Spleen (tissue), 11 donors: ENCODE measurements around the gene GALNTL6. TPM values are rescaled to one million over a fixed set of nuclear protein-coding genes. Genes with fewer than 3 reads are reported as not detected.

Source experiments
- DNase-seq: peaks from one replicate; pipeline ENCODE4 v3.0.0-alpha.2; 2020
- H3K27ac ChIP-seq, 8 donors: fragments of 200-600 bp; sonication (generic) in 7 of 8; 1 replicate in 4 of 8; 2 replicates in 4 of 8; pipeline versions ENCODE4 v1.5.0 to v1.8.0; 2016 to 2021; ENCODE audit warnings: inconsistent platforms in 4 of 8, mild to moderate bottlenecking in 4 of 8, moderate library complexity in 1 of 8
- H3K27me3 ChIP-seq, 7 donors: fragments of 200-600 bp; sonication (generic) in 6 of 7; replicated peaks in 1 of 7; 1 replicate in 4 of 7; 2 replicates in 3 of 7; pipeline versions ENCODE4 v1.5.0 to v1.8.0; 2016 to 2021; ENCODE audit warnings: inconsistent platforms in 3 of 7, mild to moderate bottlenecking in 1 of 7
- H3K36me3 ChIP-seq, 6 donors: fragments of 200-600 bp; sonication (generic) in 5 of 6; 1 replicate in 4 of 6; 2 replicates in 2 of 6; pipeline versions ENCODE4 v1.5.0 to v1.8.0; 2016 to 2021; ENCODE audit warnings: inconsistent platforms in 2 of 6
- H3K4me1 ChIP-seq, 6 donors: fragments of 200-600 bp; sonication (generic) in 5 of 6; 1 replicate in 3 of 6; 2 replicates in 3 of 6; pipeline versions ENCODE4 v1.5.0 to v1.8.0; 2016 to 2021; ENCODE audit warnings: inconsistent platforms in 3 of 6
- H3K4me3 ChIP-seq, 8 donors: fragments of 200-600 bp; sonication (generic) in 7 of 8; 1 replicate in 4 of 8; 2 replicates in 4 of 8; pipeline versions ENCODE4 v1.5.0 to v1.8.0; 2016 to 2021; ENCODE audit warnings: inconsistent platforms in 4 of 8, mild to moderate bottlenecking in 4 of 8, moderate library complexity in 2 of 8
- H3K9me3 ChIP-seq, 8 donors: fragments of 200-600 bp; sonication (generic) in 7 of 8; 1 replicate in 4 of 8; 2 replicates in 4 of 8; pipeline versions ENCODE4 v1.5.0 to v1.8.0; 2016 to 2021; ENCODE audit warnings: inconsistent platforms in 4 of 8
- POLR2A ChIP-seq, 3 donors: fragments of 450-650 bp; IDR thresholded peaks; one replicate each; pipeline ENCODE4 v1.5.1; 2017; ENCODE audit warnings: antibody characterized with exemption in 3 of 3, mild to moderate bottlenecking in 1 of 3
- POLR2AphosphoS5 ChIP-seq, 3 donors: sonication (generic); formaldehyde crosslinking; IDR thresholded peaks; one replicate each; pipeline ENCODE4 v1.5.1; 2017; ENCODE audit warnings: antibody characterized with exemption in 3 of 3
- WGBS, 5 donors: extraction: QIAGEN DNeasy Blood & Tissue Kit in 3 of 5; methylation state at CpG; one replicate each; pipeline versions ENCODE4 v1.1.5 to v1.1.7; 2013 to 2018; 5-methylcytosine and 5-hydroxymethylcytosine counted together
- intact Hi-C: fragments of 100-400 bp; cut with DNase I; formaldehyde crosslinking; loops from one replicate; pipeline ENCODE4 v1.15.0; 2023; ENCODE audit warnings: low total_unique reads
- polyA plus RNA-seq, 3 donors: library from polyadenylated mRNA; stranded (reverse); fragments of 200-250 nt; gene quantifications; one replicate each; pipeline ENCODE4 v1.2.1, GENCODE V29; 2013
- total RNA-seq, 7 donors: library from RNA; depleted of rRNA in 3 of 7; stranded (reverse); fragments of >200 nt in 3 of 7; fragmentation: NEBNext Ultra II Directional in 4 of 7; extraction: Animal tissue kit (Norgen Biotek cat#: 25700) in 4 of 7; gene quantifications; one replicate each; pipeline versions ENCODE4 v1.1.0 to v1.2.1, GENCODE V29; 2016 to 2021
- TF ChIP-seq, protein P1 (sequence below), 11 experiments: fragments of 200-600 bp in 7 of 11; fragments of 450-650 bp in 4 of 11; sonication (generic) in 4 of 11; IDR thresholded peaks in 8 of 11; conservative IDR thresholded peaks in 3 of 11; 1 replicate in 7 of 11; 2 replicates in 4 of 11; pipeline versions ENCODE4 v1.4.0 to v1.8.0; 2016 to 2021; ENCODE audit warnings: antibody characterized with exemption in 11 of 11, inconsistent platforms in 4 of 11, mild to moderate bottlenecking in 1 of 11
- donor health status: healthy with polysubstance abuse.
- donor health status: DM: no; HTN: no; CAD: no; lungs with moderate emphysema.
- donor health status: DM: no; HTN: no; CAD: no.
- donor health status: Bipolar disorder and iron deficiency.
- donor health status: healthy.
- donor health status: DM: no; HTN: no; CAD: no.
- donor health status: DM: yes; HTN: yes; CAD: no.

The GALNTL6 gene
- total and polyA plus RNA-seq, 10 donors = 3.2 to 12.5 (median 7.1) TPM

DNA sequence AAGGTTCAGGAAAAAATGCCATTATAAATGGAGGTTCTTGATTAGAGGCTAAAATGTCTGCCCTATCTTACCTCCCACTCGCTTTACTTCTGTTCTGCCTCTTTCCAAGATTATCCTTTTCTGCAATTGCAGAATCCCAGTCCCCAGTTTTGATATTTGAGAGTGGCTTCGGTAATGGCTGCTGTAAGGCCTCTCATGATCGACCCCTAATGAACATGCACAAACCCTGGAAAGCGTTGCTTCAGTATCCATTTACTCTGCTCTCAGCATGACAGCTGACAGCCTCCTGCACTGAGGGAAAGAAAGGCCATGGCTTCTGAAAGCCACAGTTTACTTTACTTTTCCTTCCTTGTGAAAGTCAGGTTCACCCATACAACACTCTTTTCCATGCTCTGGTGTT lies 1030.0 kb downstream of the GALNTL6 start:
- H3K36me3 ChIP-seq = no peaks in the 10 kb centered on the region
- 50 to 83% (median 62%) methylated on average over 4 of the region's 4 CpGs for WGBS, 5 donors
- H3K27ac ChIP-seq = no peak overlapping the region
- no peaks in the 10 kb centered on the region for H3K9me3 ChIP-seq
- no peak overlapping the region for H3K4me3 ChIP-seq
- H3K27me3 ChIP-seq = no peaks in the 10 kb centered on the region
- no peaks in the 10 kb centered on the region for H3K4me1 ChIP-seq
- TF ChIP-seq POLR2A (IDR thresholded peaks at IDR 0.05) (no peak), POLR2AphosphoS5 (IDR thresholded peaks at IDR 0.05) (no peak)
- TF ChIP-seq, protein P1, sequence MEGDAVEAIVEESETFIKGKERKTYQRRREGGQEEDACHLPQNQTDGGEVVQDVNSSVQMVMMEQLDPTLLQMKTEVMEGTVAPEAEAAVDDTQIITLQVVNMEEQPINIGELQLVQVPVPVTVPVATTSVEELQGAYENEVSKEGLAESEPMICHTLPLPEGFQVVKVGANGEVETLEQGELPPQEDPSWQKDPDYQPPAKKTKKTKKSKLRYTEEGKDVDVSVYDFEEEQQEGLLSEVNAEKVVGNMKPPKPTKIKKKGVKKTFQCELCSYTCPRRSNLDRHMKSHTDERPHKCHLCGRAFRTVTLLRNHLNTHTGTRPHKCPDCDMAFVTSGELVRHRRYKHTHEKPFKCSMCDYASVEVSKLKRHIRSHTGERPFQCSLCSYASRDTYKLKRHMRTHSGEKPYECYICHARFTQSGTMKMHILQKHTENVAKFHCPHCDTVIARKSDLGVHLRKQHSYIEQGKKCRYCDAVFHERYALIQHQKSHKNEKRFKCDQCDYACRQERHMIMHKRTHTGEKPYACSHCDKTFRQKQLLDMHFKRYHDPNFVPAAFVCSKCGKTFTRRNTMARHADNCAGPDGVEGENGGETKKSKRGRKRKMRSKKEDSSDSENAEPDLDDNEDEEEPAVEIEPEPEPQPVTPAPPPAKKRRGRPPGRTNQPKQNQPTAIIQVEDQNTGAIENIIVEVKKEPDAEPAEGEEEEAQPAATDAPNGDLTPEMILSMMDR (IDR thresholded peaks at IDR 0.05 in 8 of 11, conservative IDR thresholded peaks at IDR 0.05 in 3 of 11) = no peak
- intact Hi-C loops = no loop called here
- no peak for DNase-seq

DNA sequence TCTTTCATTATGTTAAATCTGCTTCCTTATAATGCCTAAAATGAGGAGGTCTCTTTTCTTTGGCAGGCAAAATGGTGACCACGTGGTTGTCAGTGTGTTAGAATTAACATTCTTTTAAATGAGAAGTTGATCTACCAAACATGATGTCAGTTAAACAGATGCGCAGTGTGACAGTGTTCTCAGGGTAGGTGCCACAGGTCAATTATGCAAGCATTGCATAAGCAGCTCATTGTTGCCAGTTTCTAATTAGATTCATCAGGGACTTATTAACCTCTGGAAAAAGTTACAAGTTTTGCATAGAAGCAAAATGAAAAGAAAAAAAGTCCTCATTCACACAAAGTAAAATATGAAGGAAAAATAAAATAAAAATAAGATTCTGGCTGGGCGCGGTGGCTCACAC lies 1031.4 kb downstream of the GALNTL6 start:
- no peak for DNase-seq
- Histone ChIP-seq H3K4me1 (no peaks in the 10 kb centered on the region), H3K9me3 (no peaks in the 10 kb centered on the region), H3K27ac (no peak overlapping the region), H3K36me3 (no peaks in the 10 kb centered on the region), H3K27me3 (no peaks in the 10 kb centered on the region), H3K4me3 (no peak overlapping the region)
- WGBS, 5 donors = 86 to 92% (median 89%) methylated on average over 4 of the region's 4 CpGs
- intact Hi-C loops = no loop called here
- TF ChIP-seq, protein P1 (IDR thresholded peaks at IDR 0.05 in 8 of 11, conservative IDR thresholded peaks at IDR 0.05 in 3 of 11) = no peak
- no peak for TF ChIP-seq POLR2AphosphoS5 (IDR thresholded peaks at IDR 0.05)
- no peak for TF ChIP-seq POLR2A (IDR thresholded peaks at IDR 0.05)

DNA sequence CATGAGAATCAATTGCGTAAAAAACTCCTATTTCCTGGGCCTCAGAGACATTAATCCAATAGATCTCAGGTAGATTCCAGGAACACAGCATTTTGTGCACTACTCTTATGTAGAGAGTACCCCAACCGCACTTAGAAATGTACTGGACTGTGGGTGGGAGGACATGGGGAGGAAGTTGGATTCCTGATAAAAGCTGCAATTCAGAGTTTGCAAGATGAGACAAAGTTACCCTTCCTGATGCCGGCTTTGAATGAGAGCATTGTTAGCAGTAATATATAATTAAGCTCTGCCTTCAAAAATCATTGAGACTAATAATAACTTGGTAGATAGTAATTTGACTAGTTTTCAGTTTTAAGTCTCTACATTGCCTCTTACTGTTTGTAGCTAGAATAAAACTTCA lies 1032.1 kb downstream of the GALNTL6 start:
- TF ChIP-seq, protein P1 (IDR thresholded peaks at IDR 0.05 in 8 of 11, conservative IDR thresholded peaks at IDR 0.05 in 3 of 11) = no peak
- TF ChIP-seq POLR2A (IDR thresholded peaks at IDR 0.05) (no peak), POLR2AphosphoS5 (IDR thresholded peaks at IDR 0.05) (no peak)
- intact Hi-C loops = no loop called here

DNA sequence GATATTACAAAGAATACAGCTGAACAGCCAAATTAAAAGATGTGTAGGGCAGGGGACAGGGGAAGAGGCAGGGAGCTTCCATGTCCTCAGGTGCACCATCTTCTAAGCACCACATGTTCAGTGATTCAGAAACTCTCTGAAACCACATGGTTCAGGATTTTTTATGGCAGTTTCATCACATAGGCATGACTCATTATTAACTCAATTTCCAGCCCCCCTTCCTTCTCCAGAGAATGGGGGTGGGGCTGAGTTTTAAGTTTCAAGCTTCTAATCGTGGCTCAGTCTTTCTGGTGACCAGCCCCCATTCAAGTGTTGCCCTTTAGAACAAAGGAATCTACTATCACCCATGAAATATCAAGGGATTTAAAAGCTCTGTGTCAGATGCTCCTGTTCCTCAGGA lies 1037.6 kb downstream of the GALNTL6 start:
- TF ChIP-seq, protein P1 (IDR thresholded peaks at IDR 0.05 in 8 of 11, conservative IDR thresholded peaks at IDR 0.05 in 3 of 11) = no peak
- no peak for TF ChIP-seq POLR2A (IDR thresholded peaks at IDR 0.05)
- no peak for TF ChIP-seq POLR2AphosphoS5 (IDR thresholded peaks at IDR 0.05)
- H3K4me3 ChIP-seq = no peak overlapping the region
- H3K9me3 ChIP-seq = no peaks in the 10 kb centered on the region
- H3K4me1 ChIP-seq = no peaks in the 10 kb centered on the region
- no peak for DNase-seq
- intact Hi-C loops = no loop called here
- H3K36me3 ChIP-seq = no peaks in the 10 kb centered on the region
- H3K27ac ChIP-seq = no peak overlapping the region
- H3K27me3 ChIP-seq = no peaks in the 10 kb centered on the region
- 32 to 71% (median 65%) methylated on average over 1 of the region's 1 CpG for WGBS, 5 donors

More for the DNA sequence above, 1032.1 kb downstream of the GALNTL6 start:
- no peak overlapping the region for H3K4me3 ChIP-seq
- DNase-seq = no peak
- no peaks in the 10 kb centered on the region for H3K4me1 ChIP-seq
- no peaks in the 10 kb centered on the region for H3K9me3 ChIP-seq
- H3K36me3 ChIP-seq = no peaks in the 10 kb centered on the region
- no peak overlapping the region for H3K27ac ChIP-seq
- 72 to 81% (median 78%) methylated on average over 3 of the region's 3 CpGs for WGBS, 5 donors
- no peaks in the 10 kb centered on the region for H3K27me3 ChIP-seq
